Measurements from ENCODE around the gene AIF1.

- TF ChIP-seq CTCF (IDR thresholded peaks at IDR 0.05) (no peak), POLR2A (IDR thresholded peaks at IDR 0.05) (no peak)
Measured at GRCh38 chr6:31658983-31659648, 44.1 kb downstream of the AIF1 start.
